ENCODE data around the gene DNM2.
"Not testable (repeated sequence)": the region's sequence is repeated elsewhere in the genome, so short reads cannot be mapped to it uniquely, and the experiment has no call there.

Gene DNM2

DNA sequence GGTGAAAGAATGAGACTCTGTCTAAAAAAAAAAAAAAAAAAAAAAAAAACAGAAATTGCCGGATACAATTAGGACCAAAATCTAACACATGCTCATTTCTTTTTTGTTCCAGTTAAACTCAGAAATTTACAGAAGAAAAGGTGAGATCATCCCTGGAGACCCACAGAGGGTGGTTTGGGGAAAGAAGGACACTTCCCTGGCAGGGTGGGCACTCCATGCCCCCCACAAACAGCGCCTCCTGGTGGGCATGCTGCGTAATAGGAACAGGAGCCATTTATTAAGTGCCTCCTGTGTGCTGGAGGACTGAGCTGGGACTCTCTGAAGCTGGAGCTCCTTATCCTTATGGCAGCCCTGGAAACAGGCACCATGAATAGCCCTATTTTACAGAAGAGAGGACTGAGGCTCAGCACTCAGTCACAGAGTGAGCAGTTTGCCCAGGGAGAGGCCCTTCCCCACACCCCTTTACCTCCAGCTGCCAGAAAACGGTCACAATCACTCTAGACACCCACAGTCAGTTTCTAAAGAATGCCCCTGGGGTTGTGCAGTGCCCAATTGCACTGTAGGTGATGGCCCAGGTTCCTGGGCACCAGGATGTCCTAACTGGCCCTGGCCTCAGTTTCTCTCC lies 140.4 kb downstream of the DNM2 start:
- DNase-seq = no peak
- no peaks in the 10 kb centered on the region for H3K27me3 ChIP-seq (replicated peaks; ENCODE audit: control insufficient read depth, insufficient read depth, low read length, poor library complexity, severe bottlenecking)
- no peaks in the 10 kb centered on the region for H3K9me3 ChIP-seq (ENCODE audit: control insufficient read depth, low read length)
- H3K4me1 ChIP-seq (ENCODE audit: control insufficient read depth, insufficient read depth, low read length, poor library complexity, severe bottlenecking) = no peaks in the 10 kb centered on the region
- H3K4me3 ChIP-seq (ENCODE audit: insufficient read depth, low read depth, low read length, poor library complexity, severe bottlenecking) = no peak overlapping the region
- H3K27ac ChIP-seq (ENCODE audit: insufficient read depth, low read length, poor library complexity, severe bottlenecking) = no peak overlapping the region
- H3K36me3 ChIP-seq (ENCODE audit: control insufficient read depth, insufficient read depth, low read length) = no peaks in the 10 kb centered on the region

- H3K9me3 ChIP-seq (ENCODE audit: control insufficient read depth, low read length) = no peaks in the 10 kb centered on the region
- H3K27me3 ChIP-seq (replicated peaks; ENCODE audit: control insufficient read depth, insufficient read depth, low read length, poor library complexity, severe bottlenecking) = no peaks in the 10 kb centered on the region
- H3K27ac ChIP-seq (ENCODE audit: insufficient read depth, low read length, poor library complexity, severe bottlenecking) = no peak overlapping the region
- no peak overlapping the region for H3K4me3 ChIP-seq (ENCODE audit: insufficient read depth, low read depth, low read length, poor library complexity, severe bottlenecking)
- peaks cover 8% of the 10 kb centered on the region for H3K4me1 ChIP-seq (ENCODE audit: control insufficient read depth, insufficient read depth, low read length, poor library complexity, severe bottlenecking)
- DNase-seq = peak in 1 of 3 donors; percentile 9
- H3K36me3 ChIP-seq (ENCODE audit: control insufficient read depth, insufficient read depth, low read length) = no peaks in the 10 kb centered on the region
Measured at GRCh38 chr19:10861103-10861651, 143.3 kb downstream of the DNM2 start.

DNA sequence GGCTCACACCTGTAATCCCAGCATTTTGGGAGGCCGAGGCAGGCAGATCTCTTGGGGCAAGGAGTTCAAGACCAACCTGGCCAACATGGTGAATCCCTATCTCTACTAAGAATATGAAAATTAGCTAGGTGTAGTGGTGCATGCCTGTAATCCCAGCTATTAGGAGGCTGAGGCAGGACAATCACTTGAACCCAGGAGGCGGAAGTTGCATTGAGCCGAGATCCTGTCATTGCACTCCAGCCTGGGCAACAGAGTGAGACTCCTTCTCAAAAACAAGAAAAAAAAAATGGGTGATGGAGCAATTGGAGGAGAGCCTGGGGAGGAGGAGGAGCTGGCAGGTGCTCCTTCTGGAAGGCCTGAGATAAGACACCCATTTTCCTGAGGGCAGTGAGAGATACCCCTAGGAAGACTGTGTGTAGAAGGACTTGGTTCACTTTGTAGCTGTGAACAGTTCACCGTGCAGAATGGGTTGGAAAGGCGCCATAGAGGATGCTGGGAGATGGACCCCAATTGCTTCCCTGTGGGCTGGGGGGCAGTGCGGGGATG lies 144.8 kb downstream of the DNM2 start:
- Histone ChIP-seq H3K9me3 (ENCODE audit: control insufficient read depth, low read length) (no peaks in the 10 kb centered on the region), H3K4me3 (ENCODE audit: insufficient read depth, low read depth, low read length, poor library complexity, severe bottlenecking) (no peak overlapping the region), H3K27ac (ENCODE audit: insufficient read depth, low read length, poor library complexity, severe bottlenecking) (no peak overlapping the region), H3K4me1 (ENCODE audit: control insufficient read depth, insufficient read depth, low read length, poor library complexity, severe bottlenecking) (peaks cover 8% of the 10 kb centered on the region), H3K36me3 (ENCODE audit: control insufficient read depth, insufficient read depth, low read length) (no peaks in the 10 kb centered on the region), H3K27me3 (replicated peaks; ENCODE audit: control insufficient read depth, insufficient read depth, low read length, poor library complexity, severe bottlenecking) (no peaks in the 10 kb centered on the region)
- no peak for DNase-seq

GRCh38 chr19:10863107-10863717 lies 145.3 kb downstream of the DNM2 start:
- Histone ChIP-seq H3K27me3 (replicated peaks; ENCODE audit: control insufficient read depth, insufficient read depth, low read length, poor library complexity, severe bottlenecking) (no peaks in the 10 kb centered on the region), H3K27ac (ENCODE audit: insufficient read depth, low read length, poor library complexity, severe bottlenecking) (no peak overlapping the region), H3K4me3 (ENCODE audit: insufficient read depth, low read depth, low read length, poor library complexity, severe bottlenecking) (no peak overlapping the region), H3K4me1 (ENCODE audit: control insufficient read depth, insufficient read depth, low read length, poor library complexity, severe bottlenecking) (peaks cover 8% of the 10 kb centered on the region), H3K9me3 (ENCODE audit: control insufficient read depth, low read length) (no peaks in the 10 kb centered on the region), H3K36me3 (ENCODE audit: control insufficient read depth, insufficient read depth, low read length) (no peaks in the 10 kb centered on the region)
- no peak for DNase-seq

GRCh38 chr19:10864538-10864899 lies 146.6 kb downstream of the DNM2 start:
- peaks cover 8% of the 10 kb centered on the region for H3K4me1 ChIP-seq (ENCODE audit: control insufficient read depth, insufficient read depth, low read length, poor library complexity, severe bottlenecking)
- H3K27ac ChIP-seq (ENCODE audit: insufficient read depth, low read length, poor library complexity, severe bottlenecking) = no peak overlapping the region
- no peaks in the 10 kb centered on the region for H3K36me3 ChIP-seq (ENCODE audit: control insufficient read depth, insufficient read depth, low read length)
- DNase-seq = peak; percentile 58 to 73 (median 60)
- no peak overlapping the region for H3K4me3 ChIP-seq (ENCODE audit: insufficient read depth, low read depth, low read length, poor library complexity, severe bottlenecking)
- no peaks in the 10 kb centered on the region for H3K27me3 ChIP-seq (replicated peaks; ENCODE audit: control insufficient read depth, insufficient read depth, low read length, poor library complexity, severe bottlenecking)
- H3K9me3 ChIP-seq (ENCODE audit: control insufficient read depth, low read length) = no peaks in the 10 kb centered on the region

DNA sequence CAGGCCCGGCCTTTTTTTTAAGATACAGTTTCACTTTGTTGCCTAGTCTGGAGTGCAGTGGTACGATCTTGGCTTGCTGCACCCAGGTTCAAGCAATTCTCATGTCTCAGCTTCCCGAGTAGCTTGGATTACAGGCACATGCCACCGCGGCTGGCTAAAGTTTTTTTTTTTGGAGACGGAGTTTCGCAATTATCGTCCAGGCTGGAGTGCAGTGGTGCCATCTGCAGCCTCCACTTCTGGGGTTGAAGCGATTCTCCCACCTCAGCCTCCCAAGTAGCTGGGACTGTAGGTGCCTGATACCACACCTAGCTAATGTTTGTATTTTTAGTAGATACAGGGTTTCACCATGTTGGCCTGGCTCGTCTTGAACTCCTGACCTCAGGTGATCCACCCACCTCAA lies 148.6 kb downstream of the DNM2 start:
- Histone ChIP-seq H3K36me3 (ENCODE audit: control insufficient read depth, insufficient read depth, low read length) (no peaks in the 10 kb centered on the region), H3K4me1 (ENCODE audit: control insufficient read depth, insufficient read depth, low read length, poor library complexity, severe bottlenecking) (peaks cover 12% of the 10 kb centered on the region), H3K27ac (ENCODE audit: insufficient read depth, low read length, poor library complexity, severe bottlenecking) (no peak overlapping the region), H3K27me3 (replicated peaks; ENCODE audit: control insufficient read depth, insufficient read depth, low read length, poor library complexity, severe bottlenecking) (no peaks in the 10 kb centered on the region), H3K4me3 (ENCODE audit: insufficient read depth, low read depth, low read length, poor library complexity, severe bottlenecking) (no peak overlapping the region), H3K9me3 (ENCODE audit: control insufficient read depth, low read length) (no peaks in the 10 kb centered on the region)
- DNase-seq = no peak

DNA sequence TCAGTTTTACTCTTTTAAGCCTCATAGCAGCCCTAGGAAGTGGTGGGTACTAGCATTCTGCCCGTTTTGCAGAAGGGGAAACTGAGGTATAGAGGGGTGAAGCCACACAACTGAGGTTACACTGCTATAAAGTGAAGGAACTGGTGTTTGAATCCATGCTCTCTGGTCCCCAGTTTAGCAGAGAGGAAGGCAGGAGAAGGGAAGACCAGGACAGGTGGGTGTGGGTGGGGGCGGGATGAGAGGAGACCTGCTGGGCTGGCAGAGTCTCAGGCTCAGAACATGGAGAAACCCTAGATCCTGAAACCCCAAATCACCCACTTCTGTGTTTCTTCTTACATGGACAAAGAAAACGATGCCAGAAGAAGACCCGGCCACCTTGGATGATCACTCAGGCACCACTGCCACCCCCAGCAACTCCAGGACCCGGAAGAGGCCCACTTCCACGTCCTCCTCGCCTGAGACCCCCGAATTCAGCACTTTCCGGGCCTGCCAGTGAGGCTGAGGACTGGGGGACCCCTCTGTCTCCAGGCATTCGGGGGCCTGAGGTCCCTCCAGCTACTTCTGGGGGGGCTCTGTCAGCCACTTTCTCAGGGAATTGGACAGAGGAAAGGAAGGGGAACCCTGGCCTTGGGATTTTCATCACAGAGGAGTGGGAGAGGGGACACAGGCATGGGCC lies 151.1 kb downstream of the DNM2 start:
- DNase-seq = no peak

DNA sequence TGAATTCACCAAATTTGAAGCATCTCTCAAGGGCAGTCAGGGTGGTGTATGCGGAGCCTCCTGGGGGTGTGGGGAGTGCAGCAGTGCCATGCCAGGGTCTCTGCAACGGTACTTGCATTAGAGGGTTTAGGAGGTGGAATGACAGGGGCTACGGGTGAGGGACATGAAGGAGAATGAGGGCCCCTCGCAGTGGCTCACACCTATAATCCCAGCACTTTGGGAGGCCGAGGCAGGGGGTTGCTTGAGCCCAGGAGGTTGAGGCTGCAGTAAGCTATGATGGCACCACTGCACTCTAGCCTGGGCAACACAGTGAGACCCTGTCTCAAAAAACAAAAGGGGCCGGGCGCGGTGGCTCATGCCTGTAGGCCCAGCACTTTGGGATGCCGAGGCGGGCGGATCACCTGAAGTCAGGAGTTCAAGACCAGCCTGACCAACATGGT lies 152.0 kb downstream of the DNM2 start:
- not testable (repeated sequence) for H3K9me3 ChIP-seq (ENCODE audit: control insufficient read depth, low read length); H3K4me3 ChIP-seq (ENCODE audit: insufficient read depth, low read depth, low read length, poor library complexity, severe bottlenecking); H3K27ac ChIP-seq (ENCODE audit: insufficient read depth, low read length, poor library complexity, severe bottlenecking); H3K36me3 ChIP-seq (ENCODE audit: control insufficient read depth, insufficient read depth, low read length); H3K27me3 ChIP-seq (replicated peaks; ENCODE audit: control insufficient read depth, insufficient read depth, low read length, poor library complexity, severe bottlenecking); DNase-seq; H3K4me1 ChIP-seq (ENCODE audit: control insufficient read depth, insufficient read depth, low read length, poor library complexity, severe bottlenecking)

More for the DNA sequence above, 151.1 kb downstream of the DNM2 start:
- H3K4me3 ChIP-seq (ENCODE audit: insufficient read depth, low read depth, low read length, poor library complexity, severe bottlenecking) = no peak overlapping the region
- H3K27me3 ChIP-seq (replicated peaks; ENCODE audit: control insufficient read depth, insufficient read depth, low read length, poor library complexity, severe bottlenecking) = no peaks in the 10 kb centered on the region
- H3K9me3 ChIP-seq (ENCODE audit: control insufficient read depth, low read length) = no peaks in the 10 kb centered on the region
- H3K27ac ChIP-seq (ENCODE audit: insufficient read depth, low read length, poor library complexity, severe bottlenecking) = no peak overlapping the region
- peaks cover 16% of the 10 kb centered on the region for H3K4me1 ChIP-seq (ENCODE audit: control insufficient read depth, insufficient read depth, low read length, poor library complexity, severe bottlenecking)
- no peaks in the 10 kb centered on the region for H3K36me3 ChIP-seq (ENCODE audit: control insufficient read depth, insufficient read depth, low read length)

GRCh38 chr19:10870501-10870954 lies 152.6 kb downstream of the DNM2 start:
- Histone ChIP-seq H3K4me1 (ENCODE audit: control insufficient read depth, insufficient read depth, low read length, poor library complexity, severe bottlenecking) (peaks cover 9% of the 10 kb centered on the region), H3K4me3 (ENCODE audit: insufficient read depth, low read depth, low read length, poor library complexity, severe bottlenecking) (peak overlapping the region; percentile 45), H3K9me3 (ENCODE audit: control insufficient read depth, low read length) (no peaks in the 10 kb centered on the region), H3K36me3 (ENCODE audit: control insufficient read depth, insufficient read depth, low read length) (no peaks in the 10 kb centered on the region), H3K27ac (ENCODE audit: insufficient read depth, low read length, poor library complexity, severe bottlenecking) (peak overlapping the region; percentile 46), H3K27me3 (replicated peaks; ENCODE audit: control insufficient read depth, insufficient read depth, low read length, poor library complexity, severe bottlenecking) (no peaks in the 10 kb centered on the region)
- DNase-seq = no peak
